ENCODE data around the gene ITGB7. TPM values are rescaled to one million over a fixed set of nuclear protein-coding genes. Genes with fewer than 3 reads are reported as not detected.

Gene ITGB7
- total and polyA plus RNA-seq, 7 donors: 0.95 to 19.9 (median 2.9) TPM

- no peaks in the 10 kb centered on the region for H3K9me3 ChIP-seq
- intact Hi-C loops (cut with DNase I): no loop called here
- H3K4me1 ChIP-seq: no peaks in the 10 kb centered on the region
- H3K36me3 ChIP-seq: no peaks in the 10 kb centered on the region
- H3K4me3 ChIP-seq: no peak overlapping the region
- no peak for DNase-seq
- TF ChIP-seq CTCF (IDR thresholded peaks at IDR 0.05) (no peak), EP300 (IDR thresholded peaks at IDR 0.05) (no peak), POLR2A (IDR thresholded peaks at IDR 0.05) (no peak), POLR2AphosphoS5 (IDR thresholded peaks at IDR 0.05) (no peak)
- H3K27ac ChIP-seq: no peak overlapping the region
- 91 to 92% methylated on average over 15 of the region's 15 CpGs for WGBS, 2 donors
- no peaks in the 10 kb centered on the region for H3K27me3 ChIP-seq
Observed at GRCh38 chr12:53147653-53148052, 59.4 kb downstream of the ITGB7 start.

GRCh38 chr12:53147181-53147580 is 59.9 kb downstream of the ITGB7 start:
- 92 to 95% methylated on average over 5 of the region's 5 CpGs for WGBS, 2 donors
- H3K36me3 ChIP-seq: no peaks in the 10 kb centered on the region
- no peaks in the 10 kb centered on the region for H3K4me1 ChIP-seq
- DNase-seq: no peak
- no peaks in the 10 kb centered on the region for H3K27me3 ChIP-seq
- intact Hi-C loops (cut with DNase I): no loop called here
- TF ChIP-seq CTCF (IDR thresholded peaks at IDR 0.05): no peak
- no peaks in the 10 kb centered on the region for H3K9me3 ChIP-seq
- H3K4me3 ChIP-seq: no peak overlapping the region
- no peak overlapping the region for H3K27ac ChIP-seq

- Histone ChIP-seq H3K4me1 (no peaks in the 10 kb centered on the region), H3K27me3 (no peaks in the 10 kb centered on the region), H3K4me3 (no peak overlapping the region), H3K27ac (no peak overlapping the region), H3K36me3 (no peaks in the 10 kb centered on the region), H3K9me3 (no peaks in the 10 kb centered on the region)
- DNase-seq: no peak
- 91 to 93% methylated on average over 5 of the region's 5 CpGs for WGBS, 2 donors
- intact Hi-C loops (cut with DNase I): no loop called here
- TF ChIP-seq CTCF (IDR thresholded peaks at IDR 0.05) (no peak), POLR2AphosphoS5 (IDR thresholded peaks at IDR 0.05) (no peak), EP300 (IDR thresholded peaks at IDR 0.05) (no peak), POLR2A (IDR thresholded peaks at IDR 0.05) (no peak)
Observed at GRCh38 chr12:53145383-53146260, 61.4 kb downstream of the ITGB7 start.

- no peak overlapping the region for H3K4me3 ChIP-seq
- H3K27ac ChIP-seq: no peak overlapping the region
- TF ChIP-seq CTCF (IDR thresholded peaks at IDR 0.05) (no peak), EP300 (IDR thresholded peaks at IDR 0.05) (no peak), POLR2AphosphoS5 (IDR thresholded peaks at IDR 0.05) (no peak), POLR2A (IDR thresholded peaks at IDR 0.05) (no peak)
- H3K9me3 ChIP-seq: no peaks in the 10 kb centered on the region
- no peaks in the 10 kb centered on the region for H3K4me1 ChIP-seq
- DNase-seq: no peak
- no peaks in the 10 kb centered on the region for H3K27me3 ChIP-seq
- intact Hi-C loops (cut with DNase I): no loop called here
- no peaks in the 10 kb centered on the region for H3K36me3 ChIP-seq
- WGBS, 2 donors: 69 to 87% methylated on average over 4 of the region's 4 CpGs
Observed at GRCh38 chr12:53143355-53143754, 63.7 kb downstream of the ITGB7 start.

Small RNAs within 50 kb of the gene (small RNA-seq; reads per million reads assigned to genes)
- 0 reads per million in 3 donors for gene HIGD1AP1

Other genes with a start within 250 kb of the ITGB7 start
- 100 to 1,000 TPM; 475 to 575 (median 524) TPM for gene EIF4B, start 200.8 kb downstream of the ITGB7 start, total RNA-seq
- gene EIF4B, start 200.8 kb downstream of the ITGB7 start, polyA plus RNA-seq: 100 to 1,000 TPM; 136 to 233 (median 218) TPM
- gene TNS2, start 157.2 kb downstream of the ITGB7 start, total RNA-seq: 100 to 1,000 TPM; 109 to 117 (median 113) TPM
- 10 to 100 TPM; 12.5 to 60.1 (median 47.4) TPM for gene TNS2, start 157.2 kb downstream of the ITGB7 start, polyA plus RNA-seq
- gene SPRYD3, start 127.9 kb downstream of the ITGB7 start, total RNA-seq: 10 to 100 TPM; 31.9 to 41.4 (median 35.7) TPM
- 10 to 100 TPM; 20.1 to 33.4 (median 27.0) TPM for gene SPRYD3, start 127.9 kb downstream of the ITGB7 start, polyA plus RNA-seq
- 100 to 1,000 TPM; 127 to 444 (median 384) TPM for gene IGFBP6, start 109.6 kb downstream of the ITGB7 start, total RNA-seq
- 100 to 1,000 TPM in 1 of 3 donors, 10 to 100 TPM in 1, 1 to 10 TPM in 1; 3.0 to 133 (median 35.9) TPM for gene IGFBP6, start 109.6 kb downstream of the ITGB7 start, polyA plus RNA-seq
- under 1 TPM in 2 of 4 donors, not detected in 2; 0.41 to 0.55 TPM for gene SOAT2, start 103.8 kb downstream of the ITGB7 start, total RNA-seq
- under 1 TPM in 1 of 3 donors, not detected in 2; 0.09 TPM for gene SOAT2, start 103.8 kb downstream of the ITGB7 start, polyA plus RNA-seq
- 10 to 100 TPM; 10.3 to 16.6 (median 15.8) TPM for gene ZNF740, start 26.5 kb downstream of the ITGB7 start, total RNA-seq
- 10 to 100 TPM in 1 of 3 donors, 1 to 10 TPM in 2; 2.3 to 12.0 (median 2.4) TPM for gene ZNF740, start 26.5 kb downstream of the ITGB7 start, polyA plus RNA-seq
- gene CSAD, start 26.3 kb downstream of the ITGB7 start, total RNA-seq: 10 to 100 TPM; 18.6 to 51.0 (median 26.0) TPM
- gene CSAD, start 26.3 kb downstream of the ITGB7 start, polyA plus RNA-seq: 10 to 100 TPM in 1 of 3 donors, 1 to 10 TPM in 2; 1.2 to 25.8 (median 1.8) TPM
- 10 to 100 TPM in 3 of 4 donors, 1 to 10 TPM in 1; 9.9 to 17.2 (median 15.4) TPM for gene RARG, start 25.0 kb upstream of the ITGB7 start, total RNA-seq
- gene RARG, start 25.0 kb upstream of the ITGB7 start, polyA plus RNA-seq: 10 to 100 TPM in 1 of 3 donors, 1 to 10 TPM in 2; 3.2 to 10.3 (median 6.0) TPM
- 1 to 10 TPM in 1 of 4 donors, under 1 TPM in 3; under 0.01 to 1.9 (median 0.22) TPM for gene ESPL1, start 61.0 kb upstream of the ITGB7 start, total RNA-seq
- gene ESPL1, start 61.0 kb upstream of the ITGB7 start, polyA plus RNA-seq: 1 to 10 TPM; 4.2 to 7.6 (median 5.5) TPM
- gene PFDN5, start 88.3 kb upstream of the ITGB7 start, total RNA-seq: 1,000 to 10,000 TPM in 2 of 4 donors, 100 to 1,000 TPM in 2; 757 to 1,153 (median 947) TPM
- gene PFDN5, start 88.3 kb upstream of the ITGB7 start, polyA plus RNA-seq: 1,000 to 10,000 TPM in 1 of 3 donors, 100 to 1,000 TPM in 2; 759 to 1,604 (median 819) TPM
- gene MYG1, start 92.4 kb upstream of the ITGB7 start, total RNA-seq: 10 to 100 TPM; 43.5 to 55.4 (median 50.2) TPM
- gene MYG1, start 92.4 kb upstream of the ITGB7 start, polyA plus RNA-seq: 10 to 100 TPM; 26.1 to 59.6 (median 54.1) TPM
- gene AAAS, start 114.4 kb upstream of the ITGB7 start, total RNA-seq: 10 to 100 TPM; 38.2 to 62.0 (median 47.4) TPM
- gene AAAS, start 114.4 kb upstream of the ITGB7 start, polyA plus RNA-seq: 10 to 100 TPM; 10.6 to 35.6 (median 15.0) TPM
- gene SP7, start 129.1 kb upstream of the ITGB7 start, total RNA-seq: not detected
- not detected for gene SP7, start 129.1 kb upstream of the ITGB7 start, polyA plus RNA-seq
- gene SP1, start 172.9 kb upstream of the ITGB7 start, total RNA-seq: 10 to 100 TPM; 53.2 to 69.8 (median 61.0) TPM
- gene SP1, start 172.9 kb upstream of the ITGB7 start, polyA plus RNA-seq: 10 to 100 TPM; 11.4 to 32.8 (median 16.0) TPM
- not detected for gene AMHR2, start 216.6 kb upstream of the ITGB7 start, total RNA-seq
- under 1 TPM in 1 of 3 donors, not detected in 2; 0.60 TPM for gene AMHR2, start 216.6 kb upstream of the ITGB7 start, polyA plus RNA-seq
- gene PRR13, start 234.5 kb upstream of the ITGB7 start, total RNA-seq: 10 to 100 TPM; 46.7 to 68.1 (median 55.1) TPM
- 100 to 1,000 TPM; 521 to 955 (median 870) TPM for gene PRR13, start 234.5 kb upstream of the ITGB7 start, polyA plus RNA-seq
- 100 to 1,000 TPM; 397 to 661 (median 417) TPM for gene PCBP2, start 244.9 kb upstream of the ITGB7 start, total RNA-seq
- gene PCBP2, start 244.9 kb upstream of the ITGB7 start, polyA plus RNA-seq: 100 to 1,000 TPM; 333 to 455 (median 401) TPM

Measured in sigmoid colon (tissue), 7 donors.